Hindlimb muscle (tissue), 1 donor: Measurements from ENCODE around the gene SRRT. TPM values are rescaled to one million over a fixed set of nuclear protein-coding genes. Genes with fewer than 3 reads are reported as not detected.
"Not testable (repeated sequence)": the region's sequence is repeated elsewhere in the genome, so short reads cannot be mapped to it uniquely, and the experiment has no call there.

Experiments used
- DNase-seq: peaks from one replicate; pipeline ENCODE4 v3.0.0-alpha.2; 2013
- polyA plus RNA-seq: library from polyadenylated mRNA; unstranded; fragments of 120-200 nt; gene quantifications from one replicate; pipeline ENCODE4 v1.2.1, GENCODE V29; 2013; ENCODE audit not compliant: insufficient read length

Gene SRRT
- polyA plus RNA-seq, 1 donor: 94.3 TPM

GRCh38 chr7:100895956-100896731, 21.2 kb downstream of the SRRT start:
- DNase-seq: no peak

DNA sequence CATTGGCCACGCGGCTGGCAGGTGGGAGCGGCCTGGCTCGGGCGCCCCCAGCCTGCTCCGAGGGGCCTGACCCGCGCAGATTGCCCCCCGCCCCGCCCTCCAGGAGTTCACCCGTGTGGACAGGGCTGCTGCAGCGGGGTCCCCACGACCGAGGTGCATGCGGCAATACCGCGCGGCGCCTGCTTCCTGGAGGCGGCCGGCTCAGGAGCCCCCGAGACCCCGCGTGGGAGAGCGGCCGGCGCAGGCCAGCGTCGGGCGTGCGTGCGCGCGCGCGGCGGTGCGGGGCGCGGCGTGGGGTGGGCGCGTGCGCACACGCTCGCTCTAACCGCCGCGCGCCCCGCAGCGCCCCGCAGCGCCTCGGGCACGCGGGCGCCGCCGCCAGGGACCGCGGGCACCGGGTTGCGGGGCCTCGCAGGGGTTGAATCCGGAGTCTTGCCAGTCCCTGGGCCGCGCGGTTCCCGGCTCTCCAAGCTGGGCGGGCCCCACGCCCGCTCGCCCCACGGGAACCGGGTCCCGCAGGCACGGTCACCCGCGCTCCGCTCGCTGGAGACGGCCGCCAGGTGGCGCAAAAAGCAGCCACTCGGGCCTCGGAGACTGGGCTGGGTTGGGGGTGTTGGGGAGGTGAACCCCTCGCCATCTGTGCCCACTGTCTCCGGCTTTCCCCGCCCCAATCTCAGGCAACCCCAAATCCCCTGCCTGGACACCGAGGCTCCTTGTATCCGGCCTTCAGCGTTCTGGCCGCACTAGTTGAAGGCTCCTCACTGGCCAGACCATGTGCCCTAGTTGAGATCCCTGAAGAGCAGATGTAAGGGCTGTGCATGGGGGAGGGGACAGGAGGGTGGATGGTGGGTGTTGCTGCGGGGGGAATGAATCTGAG, 22.1 kb downstream of the SRRT start:
- DNase-seq: no peak

DNA sequence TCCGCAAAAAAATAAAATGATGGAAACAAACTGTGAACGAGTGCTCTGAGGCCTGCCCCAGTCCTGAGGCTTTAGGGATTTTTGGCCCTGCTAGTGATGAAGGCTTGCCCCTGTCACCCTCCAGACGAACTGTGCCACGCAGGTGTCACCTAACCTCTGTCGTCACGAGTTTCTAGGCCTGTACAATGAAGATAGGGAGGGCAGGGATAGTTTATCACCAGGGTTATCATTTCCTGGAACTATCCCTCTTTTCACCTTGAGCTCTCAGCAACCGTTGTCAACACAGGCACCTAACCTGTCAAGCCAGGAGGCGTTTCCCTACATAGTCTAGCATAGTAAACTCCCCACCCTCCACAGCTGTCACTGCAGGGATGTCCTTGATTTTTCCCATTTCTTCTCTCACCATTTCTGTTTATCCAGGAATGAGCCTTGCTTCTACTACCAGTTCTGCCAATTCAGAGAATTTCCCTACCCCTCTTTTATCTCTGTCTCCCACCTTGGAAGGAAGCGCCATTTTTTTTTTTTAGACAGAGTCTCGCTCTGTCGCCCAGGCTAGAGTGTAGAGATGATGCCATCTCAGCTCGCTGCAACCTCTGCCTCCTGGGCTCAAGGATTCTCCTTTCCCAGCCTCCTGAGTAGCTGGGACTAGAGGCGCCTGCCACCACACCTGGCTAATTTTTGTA, 23.0 kb downstream of the SRRT start:
- DNase-seq: no peak

DNA sequence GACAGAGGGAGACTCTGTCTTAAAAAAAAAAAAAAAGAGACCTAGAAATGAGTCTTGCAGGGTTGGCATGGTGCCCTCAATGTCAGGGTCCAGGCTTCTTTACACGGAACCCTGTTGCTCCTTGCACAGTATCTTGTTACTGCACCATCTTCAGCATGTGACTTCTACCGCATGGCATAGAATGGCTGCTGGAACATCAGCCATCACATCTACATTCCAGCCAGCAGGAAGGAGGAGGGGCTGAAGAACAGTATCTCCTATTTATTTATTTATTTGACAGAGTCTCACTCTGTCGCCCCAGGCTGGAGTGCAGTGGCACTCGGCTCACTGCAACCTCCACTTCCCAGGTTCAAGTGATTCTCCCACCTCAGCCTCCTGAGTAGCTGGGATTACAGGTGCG, 24.5 kb downstream of the SRRT start:
- DNase-seq: no peak

DNA sequence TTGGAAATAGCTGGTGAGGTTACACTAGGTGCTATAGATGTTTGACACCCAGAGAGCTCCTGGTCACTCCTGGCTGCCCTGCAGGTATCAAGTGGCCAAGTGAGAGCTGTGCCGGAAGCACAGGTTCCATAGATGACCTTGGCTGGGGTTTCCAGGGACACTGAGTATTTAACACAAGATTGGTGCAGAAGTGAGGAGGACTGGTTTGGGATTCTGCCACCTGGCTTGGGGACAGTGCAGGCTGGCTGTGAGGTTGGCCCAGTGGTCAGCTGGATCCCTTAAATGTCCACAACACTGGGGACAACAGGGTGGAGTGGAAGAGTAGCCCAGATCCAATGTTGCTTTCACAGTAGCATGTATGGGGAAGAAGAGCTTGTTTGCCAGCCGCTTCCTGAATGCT, 26.1 kb downstream of the SRRT start:
- DNase-seq: no peak

- no peak for DNase-seq
These were observed 27.0 kb downstream of the SRRT start for GRCh38 chr7:100901921-100902332.

DNA sequence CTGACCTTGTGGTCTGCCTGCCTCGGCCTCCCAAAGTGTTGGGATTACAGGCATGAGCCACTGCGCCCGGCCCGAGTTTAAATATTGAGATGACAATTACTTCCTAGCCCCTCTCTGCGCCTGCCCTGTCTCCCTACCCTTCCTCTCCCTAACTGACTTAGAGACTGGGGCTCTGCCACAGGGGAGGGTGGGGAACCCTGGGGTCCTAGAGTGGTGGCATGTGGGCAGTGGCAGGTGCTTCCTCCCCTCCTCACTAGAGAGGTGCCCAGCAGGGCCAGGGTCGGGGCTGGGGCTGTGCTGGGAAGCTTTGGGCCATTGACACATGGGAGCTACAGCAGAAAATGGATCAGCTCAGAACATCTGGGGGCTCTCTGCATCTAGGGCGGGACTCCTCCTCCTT, 27.7 kb downstream of the SRRT start:
- no peak for DNase-seq

DNA sequence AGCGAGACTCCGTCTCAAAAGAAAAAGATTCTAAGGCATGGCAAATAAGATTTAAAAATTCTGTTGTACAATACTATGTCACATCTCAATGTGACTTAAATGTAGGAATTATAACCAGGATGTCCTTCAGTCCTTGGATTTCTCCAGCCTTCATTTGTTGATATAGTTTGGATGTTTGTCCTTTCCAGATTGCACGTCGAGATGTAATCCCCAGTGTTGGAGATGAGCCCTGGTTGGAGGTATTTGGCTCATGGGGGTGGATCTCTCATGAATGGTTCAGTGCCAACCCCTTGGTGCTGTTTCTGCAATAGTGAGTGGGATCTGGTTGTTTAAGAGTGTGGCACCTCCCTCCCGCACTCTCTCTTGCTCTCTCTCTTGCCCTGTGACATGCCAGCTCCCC, 33.6 kb downstream of the SRRT start:
- no peak for DNase-seq

DNA sequence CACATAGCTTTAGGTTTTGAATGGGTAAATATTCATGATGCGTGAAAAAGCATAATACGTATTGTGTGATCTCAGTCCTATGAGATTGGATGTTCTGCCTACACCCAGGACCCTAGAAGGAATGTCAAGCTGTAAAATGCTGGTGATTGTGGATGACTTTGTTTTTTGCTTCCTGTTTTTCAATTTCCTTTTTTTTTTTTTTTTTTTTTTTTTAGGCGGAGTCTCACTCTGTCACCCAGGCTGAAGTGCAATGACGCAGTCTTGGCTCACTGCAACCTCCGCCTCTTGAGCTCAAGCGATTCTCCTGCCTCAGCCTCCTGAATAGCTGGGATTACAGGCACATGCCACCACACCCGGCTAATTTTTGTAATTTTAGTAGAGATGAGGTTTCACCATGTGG, 35.5 kb downstream of the SRRT start:
- DNase-seq: not testable (repeated sequence)

DNA sequence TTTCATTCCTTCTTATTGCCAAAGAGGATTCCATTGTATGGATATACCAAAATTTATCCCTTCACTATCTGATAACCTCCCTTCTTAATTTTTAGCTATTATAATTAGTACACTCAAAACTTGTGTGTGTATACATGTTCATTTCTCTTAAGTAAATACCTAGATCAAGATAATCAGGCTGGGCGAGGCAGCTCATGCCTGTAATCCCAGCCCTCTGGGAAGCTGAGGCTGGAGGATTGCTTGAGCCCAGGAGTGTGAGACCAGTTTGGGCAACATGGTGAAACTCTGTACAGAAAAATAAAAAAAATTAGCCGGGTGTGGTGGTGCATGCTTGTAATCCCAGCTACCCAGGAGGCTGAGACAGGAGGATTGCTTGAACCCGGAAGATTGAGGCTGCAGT, 36.6 kb downstream of the SRRT start:
- no peak for DNase-seq

GRCh38 chr7:100914208-100914878, 39.4 kb downstream of the SRRT start:
- DNase-seq: no peak

DNA sequence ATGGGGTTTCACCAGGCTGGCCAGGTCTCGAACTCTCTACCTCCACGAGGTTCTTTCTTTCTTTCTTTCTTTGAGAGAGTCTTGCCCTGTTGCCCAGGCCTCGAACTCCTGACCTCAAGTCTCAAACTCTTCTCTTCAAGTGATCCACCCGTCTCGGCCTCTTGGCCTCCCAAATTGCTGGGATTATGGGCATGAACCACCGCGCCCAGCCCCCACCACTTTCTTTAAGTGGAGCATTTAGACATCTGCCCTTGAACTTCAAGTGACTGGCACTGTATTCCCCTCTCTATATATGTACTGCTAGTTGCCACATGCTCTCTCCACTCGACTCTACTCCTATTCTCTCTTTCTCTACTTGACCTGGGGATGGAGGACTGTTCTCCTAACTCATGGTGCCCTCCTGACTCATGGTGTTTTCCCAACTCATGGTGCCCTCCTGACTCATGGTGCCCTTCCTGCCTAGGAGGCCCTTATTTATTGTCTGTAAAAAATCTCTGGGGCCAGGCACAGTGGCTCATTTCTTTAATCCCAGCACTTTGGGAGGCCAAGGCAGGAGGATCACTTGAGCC, 40.1 kb downstream of the SRRT start:
- no peak for DNase-seq

- not testable (repeated sequence) for DNase-seq
These were observed 44.4 kb downstream of the SRRT start for GRCh38 chr7:100919335-100919734.

- not testable (repeated sequence) for DNase-seq
These were observed 45.0 kb downstream of the SRRT start for GRCh38 chr7:100919779-100920437.

GRCh38 chr7:100921039-100921438, 46.1 kb downstream of the SRRT start:
- no peak for DNase-seq

DNA sequence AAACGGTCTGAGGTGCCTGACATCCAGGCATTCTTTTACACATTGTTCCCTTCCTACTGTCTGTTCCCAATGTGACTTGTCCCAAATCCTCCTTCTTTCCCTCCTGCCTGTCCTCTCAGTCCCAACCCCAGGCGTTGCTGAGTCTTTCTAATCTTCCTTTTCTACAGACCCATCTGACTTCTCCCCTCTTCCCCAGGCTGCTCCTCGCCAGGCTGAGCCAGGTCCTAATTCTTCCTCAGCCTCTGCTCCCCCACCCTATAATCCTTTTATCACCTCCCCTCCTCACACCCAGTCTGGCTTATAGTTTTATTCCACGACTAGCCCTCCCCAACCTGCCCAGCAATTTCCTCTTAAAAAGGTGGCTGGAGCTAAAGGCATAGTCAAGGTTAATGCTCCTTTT, 48.7 kb downstream of the SRRT start:
- DNase-seq: not testable (repeated sequence)

- no peak for DNase-seq
These were observed 54.9 kb downstream of the SRRT start for GRCh38 chr7:100929808-100930174.

DNA sequence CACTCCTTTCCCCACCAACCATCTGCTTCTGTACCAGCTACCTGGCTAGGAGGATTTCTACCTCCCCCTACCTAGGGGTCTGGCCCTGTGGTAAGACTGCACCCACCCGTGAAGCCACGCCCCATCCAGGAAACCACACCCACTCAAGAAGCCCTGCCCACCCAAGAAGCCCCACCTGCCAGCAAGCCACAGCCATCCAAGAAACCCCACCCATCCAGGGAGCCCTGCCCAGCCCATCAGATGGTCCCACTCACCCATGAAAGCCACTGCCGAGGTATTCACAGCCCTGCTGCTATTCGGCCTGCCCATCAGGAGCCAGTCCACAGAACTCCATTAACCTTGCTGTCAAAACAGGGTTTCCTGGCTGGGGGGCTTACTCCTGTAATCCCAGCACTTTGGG, 58.8 kb downstream of the SRRT start:
- DNase-seq: no peak

- not testable (repeated sequence) for DNase-seq
These were observed 60.5 kb downstream of the SRRT start for GRCh38 chr7:100935381-100935780.

DNA sequence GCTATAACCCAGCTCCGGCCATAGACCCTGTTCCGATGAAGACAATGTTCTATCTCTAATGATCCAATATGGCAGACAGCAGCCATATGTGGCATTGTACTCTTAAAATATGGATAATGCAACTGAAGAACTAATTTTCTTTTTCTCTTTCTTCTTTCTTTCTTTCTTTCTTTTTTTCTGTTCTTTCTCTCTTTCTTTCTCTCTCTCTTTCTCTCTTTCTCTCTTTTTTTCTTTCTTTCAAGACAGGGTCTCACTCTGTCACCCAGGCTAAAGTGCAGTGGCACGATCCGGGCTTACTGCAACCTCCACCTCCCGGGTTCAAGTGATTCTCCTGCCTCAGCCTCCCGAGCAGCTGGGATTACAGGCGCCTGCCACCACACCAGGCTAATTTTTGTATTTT, 61.3 kb downstream of the SRRT start:
- not testable (repeated sequence) for DNase-seq
